H1 (cell line): ENCODE results near the gene PCDHGB7.

Experiments
- ATF2 ChIP-seq: IDR thresholded peaks from 2 replicates; pipeline ENCODE4 v1.6.1; 2012; ENCODE audit warnings: low read length, inconsistent platforms
- CTCF ChIP-seq, 3 experiments: IDR thresholded peaks; 1 replicate in 2 of 3; 2 replicates in 1 of 3; pipeline versions ENCODE4 v1.5.1 to v1.6.1; 2011; ENCODE audit warnings: low read length in 3 of 3, mild to moderate bottlenecking in 3 of 3, inconsistent platforms in 2 of 3, low read depth in 1 of 3, moderate library complexity in 1 of 3; ENCODE audit not compliant: insufficient read depth in 1 of 3; ENCODE audit errors: control extremely low read depth in 1 of 3
- EGR1 ChIP-seq: IDR thresholded peaks from 2 replicates; pipeline ENCODE4 v1.6.1; 2011; ENCODE audit warnings: low read depth, low read length, borderline replicate concordance
- SRF ChIP-seq: IDR thresholded peaks from 2 replicates; pipeline ENCODE4 v1.6.1; 2011; ENCODE audit warnings: mild to moderate bottlenecking, low read depth, low read length, moderate library complexity
- TAF7 ChIP-seq: optimal IDR thresholded peaks from 2 replicates; pipeline ENCODE3; 2011; ENCODE audit warnings: low read depth, mild to moderate bottlenecking, inconsistent platforms, low read length, moderate library complexity, borderline replicate concordance
- ZNF274 ChIP-seq: IDR thresholded peaks from 2 replicates; pipeline ENCODE4 v1.7.0; 2012; ENCODE audit warnings: low read length, borderline replicate concordance; ENCODE audit errors: extremely low read depth

- TF ChIP-seq SRF (no peak), CTCF (IDR thresholded peaks at IDR 0.05; ENCODE audit: control extremely low read depth in 1 of 3, insufficient read depth in 1 of 3, low read depth in 1 of 3, low read length in 3 of 3) (no peak), ATF2 (no peak), EGR1 (no peak), TAF7 (no peak), ZNF274 (no peak)
These were observed 1.8 kb downstream of the PCDHGB7 start for GRCh38 chr5:141419074-141419880.
